Mammary epithelial cell (primary cell): Measurements from ENCODE around the gene MDFIC2.

Experiments used
- EZH2 ChIP-seq: IDR thresholded peaks from 2 replicates; pipeline ENCODE4 v1.6.1; 2012; ENCODE audit warnings: low read length, inconsistent platforms, borderline replicate concordance
- TF ChIP-seq, protein P1 (sequence below), 2 donors: IDR thresholded peaks in 1 of 2; conservative IDR thresholded peaks in 1 of 2; 2 replicates each; pipeline ENCODE4 v1.5.1; 2011 to 2012; ENCODE audit warnings: inconsistent platforms in 2 of 2, low read length in 2 of 2, mild to moderate bottlenecking in 2 of 2, control low read depth in 1 of 2, low read depth in 1 of 2; ENCODE audit not compliant: insufficient read depth in 1 of 2; ENCODE audit errors: extremely low read depth in 1 of 2

DNA sequence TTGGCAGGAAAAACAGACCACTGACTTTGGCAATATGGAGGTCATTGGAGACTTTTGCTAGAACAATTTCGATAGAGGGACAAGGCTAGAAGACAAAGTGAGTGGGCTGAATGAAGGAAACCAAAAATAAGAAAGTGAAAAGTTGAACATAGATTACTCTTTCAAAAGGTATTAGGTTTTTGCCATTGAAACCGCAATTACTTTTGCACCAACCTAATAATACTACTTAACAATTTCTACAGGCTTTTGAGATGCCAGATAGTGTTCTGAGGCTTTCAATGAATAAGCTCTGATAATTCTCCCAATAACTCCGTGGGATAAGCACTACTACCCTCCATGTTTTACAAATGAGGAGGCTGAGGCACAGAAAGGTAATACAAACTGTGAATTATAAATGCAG is 85.0 kb downstream of the MDFIC2 start:
- no peak for TF ChIP-seq EZH2
- TF ChIP-seq, protein P1, sequence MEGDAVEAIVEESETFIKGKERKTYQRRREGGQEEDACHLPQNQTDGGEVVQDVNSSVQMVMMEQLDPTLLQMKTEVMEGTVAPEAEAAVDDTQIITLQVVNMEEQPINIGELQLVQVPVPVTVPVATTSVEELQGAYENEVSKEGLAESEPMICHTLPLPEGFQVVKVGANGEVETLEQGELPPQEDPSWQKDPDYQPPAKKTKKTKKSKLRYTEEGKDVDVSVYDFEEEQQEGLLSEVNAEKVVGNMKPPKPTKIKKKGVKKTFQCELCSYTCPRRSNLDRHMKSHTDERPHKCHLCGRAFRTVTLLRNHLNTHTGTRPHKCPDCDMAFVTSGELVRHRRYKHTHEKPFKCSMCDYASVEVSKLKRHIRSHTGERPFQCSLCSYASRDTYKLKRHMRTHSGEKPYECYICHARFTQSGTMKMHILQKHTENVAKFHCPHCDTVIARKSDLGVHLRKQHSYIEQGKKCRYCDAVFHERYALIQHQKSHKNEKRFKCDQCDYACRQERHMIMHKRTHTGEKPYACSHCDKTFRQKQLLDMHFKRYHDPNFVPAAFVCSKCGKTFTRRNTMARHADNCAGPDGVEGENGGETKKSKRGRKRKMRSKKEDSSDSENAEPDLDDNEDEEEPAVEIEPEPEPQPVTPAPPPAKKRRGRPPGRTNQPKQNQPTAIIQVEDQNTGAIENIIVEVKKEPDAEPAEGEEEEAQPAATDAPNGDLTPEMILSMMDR (conservative IDR thresholded peaks at IDR 0.05 in 1 of 2, IDR thresholded peaks at IDR 0.05 in 1 of 2; ENCODE audit: extremely low read depth in 1 of 2, insufficient read depth in 1 of 2, low read depth in 1 of 2, low read length in 2 of 2) = no peak
